Panc1 (cell line): ENCODE results near the gene DCBLD1. TPM values are rescaled to one million over a fixed set of nuclear protein-coding genes. Genes with fewer than 3 reads are reported as not detected.

ENCODE experiments used
- ATAC-seq: fragments of 200-7000 bp; cut with Tn5 transposase; 2 replicates; pipeline ENCODE4 v1.9.1; 2020; ENCODE audit warnings: mild to moderate bottlenecking, moderate library complexity
- BruUV-seq: library from RNA; stranded (reverse); fragments of 400-500 nt; replicated peaks from 2 replicates; lab custom pipeline; 2021; lab: Mats Ljungman, UMichigan
- CTCF ChIA-PET: fragments of 300-600 bp; sonication (Branson Sonifier 250); formaldehyde crosslinking; loops from one replicate; lab custom pipeline; 2022; ENCODE audit warnings: antibody characterized with exemption; lab: Charles Lee
- POLR2A ChIA-PET: fragments of 300-600 bp; sonication (Branson Sonifier 250); formaldehyde crosslinking; loops from one replicate; lab custom pipeline; 2022; ENCODE audit warnings: antibody characterized with exemption; lab: Charles Lee
- DNase-seq: peaks from one replicate; pipeline ENCODE4 v3.0.0-alpha.2; 2010; ENCODE audit warnings: low read depth, low spot score
- H3K27ac ChIP-seq: 2 replicates; pipeline ENCODE4 v1.5.1; 2011; ENCODE audit warnings: mild to moderate bottlenecking, low read length, inconsistent platforms
- H3K27me3 ChIP-seq: fragments of 200-500 bp; sonication (Bioruptor generic); 2 replicates; pipeline ENCODE4 v1.6.0; 2014; ENCODE audit warnings: low read length, inconsistent platforms; ENCODE audit not compliant: control insufficient read depth, insufficient read depth
- H3K36me3 ChIP-seq: fragments of 200-500 bp; sonication (Bioruptor generic); 2 replicates; pipeline ENCODE4 v1.5.1; 2014; ENCODE audit warnings: inconsistent platforms, mild to moderate bottlenecking, low read length, moderate library complexity; ENCODE audit not compliant: control insufficient read depth, insufficient read depth
- H3K4me1 ChIP-seq: 2 replicates; pipeline ENCODE4 v1.5.1; 2011; ENCODE audit warnings: inconsistent platforms, mild to moderate bottlenecking, low read length, moderate library complexity; ENCODE audit not compliant: control insufficient read depth, insufficient read depth
- H3K4me3 ChIP-seq, 2 experiments: 2 replicates each; pipeline ENCODE4 v1.5.1; 2011 to 2012; ENCODE audit warnings: low read depth in 2 of 2, low read length in 2 of 2, mild to moderate bottlenecking in 2 of 2, inconsistent platforms in 1 of 2, moderate library complexity in 1 of 2
- H3K9me3 ChIP-seq: fragments of 200-500 bp; sonication (Bioruptor generic); 2 replicates; pipeline ENCODE4 v1.5.1; 2014; ENCODE audit warnings: low read depth, mild to moderate bottlenecking, inconsistent platforms, low read length, moderate library complexity; ENCODE audit not compliant: control insufficient read depth, insufficient read depth
- POLR2AphosphoS5 ChIP-seq: IDR thresholded peaks from 2 replicates; pipeline ENCODE4 v1.6.1; 2012; ENCODE audit warnings: mild to moderate bottlenecking, low read depth, low read length, moderate library complexity
- SIN3A ChIP-seq: IDR thresholded peaks from 2 replicates; pipeline ENCODE4 v1.6.1; 2012; ENCODE audit warnings: low read depth, mild to moderate bottlenecking, low read length, moderate library complexity, borderline replicate concordance; ENCODE audit not compliant: insufficient read depth
- TCF7L2 ChIP-seq: IDR thresholded peaks from 2 replicates; pipeline ENCODE4 v1.6.1; 2011; ENCODE audit warnings: mild to moderate bottlenecking, low read depth, low read length, inconsistent platforms
- in situ Hi-C: cut with HindIII; loops from 2 replicates; pipeline ENCODE4 v1.10.0; 2016; ENCODE audit warnings: low sequenced_read_pairs, low pct_unique_long_range_greater_than_20kb
- intact Hi-C: fragments of 100-400 bp; cut with micrococcal nuclease; formaldehyde crosslinking; loops from one replicate; pipeline ENCODE4 v1.10.0; 2022; ENCODE audit not compliant: unreplicated experiment
- total RNA-seq: library from RNA; stranded (reverse); gene quantifications from one replicate; pipeline ENCODE4 v1.2.1, GENCODE V29; 2021; ENCODE audit not compliant: unreplicated experiment
- TF ChIP-seq, protein P1 (sequence below): fragments of 450-650 bp; IDR thresholded peaks from 2 replicates; pipeline ENCODE4 v1.5.1; 2017; ENCODE audit warnings: mild to moderate bottlenecking
- TF ChIP-seq, protein P2 (sequence below), 2 experiments: IDR thresholded peaks; 2 replicates each; pipeline ENCODE4 v1.6.1; 2011 to 2012; ENCODE audit warnings: low read depth in 2 of 2, control low read depth in 1 of 2, low read length in 1 of 2, mild to moderate bottlenecking in 1 of 2, moderate library complexity in 1 of 2; ENCODE audit not compliant: insufficient read depth in 1 of 2

DCBLD1 gene
- total RNA-seq, 1 experiment from 2014 or later: 29.0 TPM

DNA sequence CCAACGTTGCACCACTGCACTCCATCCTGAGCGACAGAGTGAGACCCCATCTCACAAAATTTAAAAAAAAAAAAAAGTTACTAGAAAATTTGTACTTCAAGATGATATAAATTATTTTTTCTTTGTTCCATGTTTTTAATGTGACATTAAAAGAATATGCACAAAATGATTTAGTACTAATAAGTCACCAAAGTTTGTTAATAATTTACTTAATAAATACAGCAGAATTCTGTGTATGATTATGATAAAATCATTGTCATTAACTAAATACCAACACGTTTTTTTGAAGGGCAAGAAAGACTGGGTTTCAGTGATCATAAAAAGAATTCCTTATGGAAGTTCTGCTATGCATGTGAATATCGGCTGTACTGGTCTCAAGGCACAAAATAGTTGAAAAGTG lies 91.7 kb downstream of the DCBLD1 start:
- Histone ChIP-seq H3K9me3 (no peaks in the 10 kb centered on the region), H3K36me3 (peaks cover 15% of the 10 kb centered on the region; the same call in 1 of the 2 replicates)
- no peak for ATAC-seq

DNA sequence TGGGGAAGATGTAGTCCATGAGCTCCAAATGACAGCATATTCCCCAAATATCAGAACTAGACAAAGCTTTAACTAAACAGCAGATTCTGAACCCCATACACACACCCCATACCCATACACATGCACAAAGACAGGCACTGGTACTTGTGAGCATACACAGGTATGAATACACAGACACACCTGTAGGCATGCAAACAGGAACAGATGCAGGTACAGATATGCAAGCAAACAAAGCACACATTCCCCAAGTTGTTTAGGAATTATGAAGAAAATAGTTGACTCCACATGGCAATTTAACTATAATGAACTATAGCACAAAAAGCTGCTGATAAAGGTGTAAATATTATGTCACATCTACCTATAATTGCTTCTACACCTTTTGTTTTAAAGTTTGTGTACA lies 103.2 kb downstream of the DCBLD1 start:
- Histone ChIP-seq H3K27ac (no peak overlapping the region), H3K36me3 (peaks cover 3% of the 10 kb centered on the region; the same call in 1 of the 2 replicates), H3K9me3 (no peaks in the 10 kb centered on the region), H3K4me3 (no peak overlapping the region), H3K4me1 (no peaks in the 10 kb centered on the region), H3K27me3 (no peaks in the 10 kb centered on the region)
- ChIA-PET CTCF (no interaction called here), POLR2A (interaction anchor here (0.7 kb wide), 1 partner anchor 200 kb away, joined by 6 read pairs; no protein-coding TSS in a partner anchor)
- intact Hi-C loops (no loop called here), in situ Hi-C loops (no loop called here)
- ATAC-seq: no peak
- DNase-seq: no peak
- TF ChIP-seq, protein P1, sequence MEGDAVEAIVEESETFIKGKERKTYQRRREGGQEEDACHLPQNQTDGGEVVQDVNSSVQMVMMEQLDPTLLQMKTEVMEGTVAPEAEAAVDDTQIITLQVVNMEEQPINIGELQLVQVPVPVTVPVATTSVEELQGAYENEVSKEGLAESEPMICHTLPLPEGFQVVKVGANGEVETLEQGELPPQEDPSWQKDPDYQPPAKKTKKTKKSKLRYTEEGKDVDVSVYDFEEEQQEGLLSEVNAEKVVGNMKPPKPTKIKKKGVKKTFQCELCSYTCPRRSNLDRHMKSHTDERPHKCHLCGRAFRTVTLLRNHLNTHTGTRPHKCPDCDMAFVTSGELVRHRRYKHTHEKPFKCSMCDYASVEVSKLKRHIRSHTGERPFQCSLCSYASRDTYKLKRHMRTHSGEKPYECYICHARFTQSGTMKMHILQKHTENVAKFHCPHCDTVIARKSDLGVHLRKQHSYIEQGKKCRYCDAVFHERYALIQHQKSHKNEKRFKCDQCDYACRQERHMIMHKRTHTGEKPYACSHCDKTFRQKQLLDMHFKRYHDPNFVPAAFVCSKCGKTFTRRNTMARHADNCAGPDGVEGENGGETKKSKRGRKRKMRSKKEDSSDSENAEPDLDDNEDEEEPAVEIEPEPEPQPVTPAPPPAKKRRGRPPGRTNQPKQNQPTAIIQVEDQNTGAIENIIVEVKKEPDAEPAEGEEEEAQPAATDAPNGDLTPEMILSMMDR: no peak
- no peak for TF ChIP-seq TCF7L2
- TF ChIP-seq POLR2AphosphoS5: no peak
- TF ChIP-seq, protein P2, sequence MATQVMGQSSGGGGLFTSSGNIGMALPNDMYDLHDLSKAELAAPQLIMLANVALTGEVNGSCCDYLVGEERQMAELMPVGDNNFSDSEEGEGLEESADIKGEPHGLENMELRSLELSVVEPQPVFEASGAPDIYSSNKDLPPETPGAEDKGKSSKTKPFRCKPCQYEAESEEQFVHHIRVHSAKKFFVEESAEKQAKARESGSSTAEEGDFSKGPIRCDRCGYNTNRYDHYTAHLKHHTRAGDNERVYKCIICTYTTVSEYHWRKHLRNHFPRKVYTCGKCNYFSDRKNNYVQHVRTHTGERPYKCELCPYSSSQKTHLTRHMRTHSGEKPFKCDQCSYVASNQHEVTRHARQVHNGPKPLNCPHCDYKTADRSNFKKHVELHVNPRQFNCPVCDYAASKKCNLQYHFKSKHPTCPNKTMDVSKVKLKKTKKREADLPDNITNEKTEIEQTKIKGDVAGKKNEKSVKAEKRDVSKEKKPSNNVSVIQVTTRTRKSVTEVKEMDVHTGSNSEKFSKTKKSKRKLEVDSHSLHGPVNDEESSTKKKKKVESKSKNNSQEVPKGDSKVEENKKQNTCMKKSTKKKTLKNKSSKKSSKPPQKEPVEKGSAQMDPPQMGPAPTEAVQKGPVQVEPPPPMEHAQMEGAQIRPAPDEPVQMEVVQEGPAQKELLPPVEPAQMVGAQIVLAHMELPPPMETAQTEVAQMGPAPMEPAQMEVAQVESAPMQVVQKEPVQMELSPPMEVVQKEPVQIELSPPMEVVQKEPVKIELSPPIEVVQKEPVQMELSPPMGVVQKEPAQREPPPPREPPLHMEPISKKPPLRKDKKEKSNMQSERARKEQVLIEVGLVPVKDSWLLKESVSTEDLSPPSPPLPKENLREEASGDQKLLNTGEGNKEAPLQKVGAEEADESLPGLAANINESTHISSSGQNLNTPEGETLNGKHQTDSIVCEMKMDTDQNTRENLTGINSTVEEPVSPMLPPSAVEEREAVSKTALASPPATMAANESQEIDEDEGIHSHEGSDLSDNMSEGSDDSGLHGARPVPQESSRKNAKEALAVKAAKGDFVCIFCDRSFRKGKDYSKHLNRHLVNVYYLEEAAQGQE (IDR thresholded peaks at IDR 0.05; ENCODE audit: insufficient read depth in 1 of 2, low read depth in 2 of 2, low read length in 1 of 2): no peak
- no peak for TF ChIP-seq SIN3A
- BruUV-seq: no TSS peak

More for the DNA sequence above, 91.7 kb downstream of the DCBLD1 start:
- TF ChIP-seq POLR2AphosphoS5 (no peak), SIN3A (no peak), TCF7L2 (no peak)
- TF ChIP-seq, protein P1: no peak
- TF ChIP-seq, protein P2 (IDR thresholded peaks at IDR 0.05; ENCODE audit: insufficient read depth in 1 of 2, low read depth in 2 of 2, low read length in 1 of 2): no peak
- Histone ChIP-seq H3K4me1 (no peaks in the 10 kb centered on the region), H3K4me3 (no peak overlapping the region), H3K27ac (no peak overlapping the region), H3K27me3 (no peaks in the 10 kb centered on the region)
- CTCF ChIA-PET: no interaction called here
- no peak for DNase-seq
- in situ Hi-C loops (no loop called here), intact Hi-C loops (no loop called here)
- POLR2A ChIA-PET: no interaction called here
- no TSS peak for BruUV-seq
